HG03039 (cell line): ENCODE measurements around the gene MIEF1.

ENCODE experiments used
- ATAC-seq: cut with Tn5 transposase; IDR thresholded peaks from one replicate; pipeline ENCODE4 v1.9.1; 2021; ENCODE audit warnings: mild to moderate bottlenecking, moderate library complexity; ENCODE audit not compliant: unreplicated experiment

The MIEF1 gene

GRCh38 chr22:39502109-39502788 lies at the start of gene MIEF1:
TSS of gene MIEF1 (plus strand) at chr22:39502290. CDS start at chr22:39511295, 9,005 bp downstream.
- peak; percentile 80 for ATAC-seq

GRCh38 chr22:39452740-39453040 lies 49.4 kb upstream of the MIEF1 start:
- no peak for ATAC-seq

GRCh38 chr22:39453765-39454378 lies 48.2 kb upstream of the MIEF1 start:
- ATAC-seq: no peak

GRCh38 chr22:39454385-39454871 lies 47.7 kb upstream of the MIEF1 start:
- no peak for ATAC-seq

GRCh38 chr22:39456522-39457197 lies 45.4 kb upstream of the MIEF1 start, which contains the start of gene MGAT3:
TSS of gene MGAT3 (plus strand) at chr22:39457012. CDS start at chr22:39487348, 30,336 bp downstream.
- ATAC-seq: no peak

- ATAC-seq: no peak
These were observed 44.9 kb upstream of the MIEF1 start for GRCh38 chr22:39457198-39457555.

GRCh38 chr22:39457556-39458443 lies 44.3 kb upstream of the MIEF1 start:
- ATAC-seq: no peak

- no peak for ATAC-seq
These were observed 43.5 kb upstream of the MIEF1 start for GRCh38 chr22:39458444-39459083.

GRCh38 chr22:39459681-39460080 lies 42.4 kb upstream of the MIEF1 start:
- ATAC-seq: no peak

- ATAC-seq: no peak
These were observed 39.5 kb upstream of the MIEF1 start for GRCh38 chr22:39462443-39463221.

GRCh38 chr22:39463277-39463676 lies 38.8 kb upstream of the MIEF1 start:
- no peak for ATAC-seq

- no peak for ATAC-seq
These were observed 38.1 kb upstream of the MIEF1 start for GRCh38 chr22:39463931-39464390.

- no peak for ATAC-seq
These were observed 35.7 kb upstream of the MIEF1 start for GRCh38 chr22:39466228-39467006.

- ATAC-seq: no peak
These were observed 34.6 kb upstream of the MIEF1 start for GRCh38 chr22:39467390-39467895.

GRCh38 chr22:39468487-39469325 lies 33.4 kb upstream of the MIEF1 start:
- no peak for ATAC-seq

GRCh38 chr22:39469326-39469680 lies 32.8 kb upstream of the MIEF1 start:
- no peak for ATAC-seq

- no peak for ATAC-seq
These were observed 32.2 kb upstream of the MIEF1 start for GRCh38 chr22:39469681-39470450.
